ENCODE data around the gene GPR65.

- TF ChIP-seq, protein P1, sequence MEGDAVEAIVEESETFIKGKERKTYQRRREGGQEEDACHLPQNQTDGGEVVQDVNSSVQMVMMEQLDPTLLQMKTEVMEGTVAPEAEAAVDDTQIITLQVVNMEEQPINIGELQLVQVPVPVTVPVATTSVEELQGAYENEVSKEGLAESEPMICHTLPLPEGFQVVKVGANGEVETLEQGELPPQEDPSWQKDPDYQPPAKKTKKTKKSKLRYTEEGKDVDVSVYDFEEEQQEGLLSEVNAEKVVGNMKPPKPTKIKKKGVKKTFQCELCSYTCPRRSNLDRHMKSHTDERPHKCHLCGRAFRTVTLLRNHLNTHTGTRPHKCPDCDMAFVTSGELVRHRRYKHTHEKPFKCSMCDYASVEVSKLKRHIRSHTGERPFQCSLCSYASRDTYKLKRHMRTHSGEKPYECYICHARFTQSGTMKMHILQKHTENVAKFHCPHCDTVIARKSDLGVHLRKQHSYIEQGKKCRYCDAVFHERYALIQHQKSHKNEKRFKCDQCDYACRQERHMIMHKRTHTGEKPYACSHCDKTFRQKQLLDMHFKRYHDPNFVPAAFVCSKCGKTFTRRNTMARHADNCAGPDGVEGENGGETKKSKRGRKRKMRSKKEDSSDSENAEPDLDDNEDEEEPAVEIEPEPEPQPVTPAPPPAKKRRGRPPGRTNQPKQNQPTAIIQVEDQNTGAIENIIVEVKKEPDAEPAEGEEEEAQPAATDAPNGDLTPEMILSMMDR (conservative IDR thresholded peaks at IDR 0.05; ENCODE audit: low read depth, low read length): no peak
- TF ChIP-seq EZH2 (IDR thresholded peaks at IDR 0.05; ENCODE audit: low read length, unreplicated experiment): no peak
Measured at GRCh38 chr14:88036422-88036821, 31.5 kb downstream of the GPR65 start.
